WTC11 (cell line): ENCODE results near the gene GRB10. TPM values are rescaled to one million over a fixed set of nuclear protein-coding genes. Genes with fewer than 3 reads are reported as not detected.
"Not testable (repeated sequence)": the region's sequence is repeated elsewhere in the genome, so short reads cannot be mapped to it uniquely, and the experiment has no call there.

Experiments used
- ATAC-seq: fragments of 200-7000 bp; cut with Tn5 transposase; 2 replicates; pipeline ENCODE4 v1.10.0; 2021; ENCODE audit warnings: mild to moderate bottlenecking, moderate library complexity
- CTCF ChIA-PET: fragments of 300-600 bp; sonication (Branson Sonifier 250); formaldehyde crosslinking; loops from one replicate; lab custom pipeline; 2021; ENCODE audit warnings: antibody characterized with exemption; lab: Charles Lee
- POLR2A ChIA-PET: fragments of 350-600 bp; sonication (Branson Sonifier 250); formaldehyde crosslinking; loops from one replicate; lab custom pipeline; 2021; ENCODE audit warnings: antibody characterized with exemption; lab: Charles Lee
- DNase-seq: peaks from one replicate; pipeline ENCODE4 v3.0.0; 2021; ENCODE audit warnings: low spot score
- H3K27ac Mint-ChIP-seq: 2 replicates; pipeline ENCODE4 v1.8.0; 2021; ENCODE audit warnings: mixed read lengths
- H3K27me3 Mint-ChIP-seq: 2 replicates; pipeline ENCODE4 v1.8.0; 2021; ENCODE audit warnings: low read depth, mild to moderate bottlenecking, moderate library complexity, mixed read lengths
- H3K36me3 Mint-ChIP-seq: 2 replicates; pipeline ENCODE4 v1.8.0; 2021; ENCODE audit warnings: mixed read lengths
- H3K4me1 Mint-ChIP-seq: 2 replicates; pipeline ENCODE4 v1.8.0; 2022; ENCODE audit warnings: mixed read lengths
- H3K4me3 Mint-ChIP-seq: 2 replicates; pipeline ENCODE4 v1.8.0; 2021; ENCODE audit warnings: mild to moderate bottlenecking, moderate library complexity, mixed read lengths
- H3K9me3 Mint-ChIP-seq: 2 replicates; pipeline ENCODE4 v1.8.0; 2021; ENCODE audit warnings: mixed read lengths
- ATF1 ChIP-seq: sonication (generic); formaldehyde crosslinking; IDR thresholded peaks from 2 replicates; pipeline ENCODE4 v1.8.1; 2023; ENCODE audit warnings: mild to moderate bottlenecking, moderate library complexity, missing genetic modification reagents
- ATF3 ChIP-seq: sonication (generic); formaldehyde crosslinking; conservative IDR thresholded peaks from 2 replicates; pipeline ENCODE4 v1.8.1; 2022; ENCODE audit warnings: mild to moderate bottlenecking, missing genetic modification reagents
- ATF6 ChIP-seq: sonication (generic); formaldehyde crosslinking; IDR thresholded peaks from 2 replicates; pipeline ENCODE4 v1.8.1; 2023; ENCODE audit warnings: mild to moderate bottlenecking, missing genetic modification reagents
- CREM ChIP-seq: sonication (generic); formaldehyde crosslinking; IDR thresholded peaks from 2 replicates; pipeline ENCODE4 v1.8.1; 2022; ENCODE audit warnings: mild to moderate bottlenecking, missing genetic modification reagents, moderate library complexity
- ELF4 ChIP-seq: sonication (generic); formaldehyde crosslinking; IDR thresholded peaks from 2 replicates; pipeline ENCODE4 v1.8.1; 2022; ENCODE audit warnings: low read depth, mild to moderate bottlenecking, moderate library complexity, missing genetic modification reagents
- ERG ChIP-seq: fragments of 250-450 bp; sonication (Bioruptor Pico); IDR thresholded peaks from 2 replicates; pipeline ENCODE4 v1.8.0; 2021; ENCODE audit warnings: mild to moderate bottlenecking
- GTF2I ChIP-seq: fragments of 250-450 bp; sonication (Bioruptor Pico); conservative IDR thresholded peaks from 2 replicates; pipeline ENCODE4 v1.4.0; 2021; ENCODE audit warnings: mild to moderate bottlenecking
- IRF1 ChIP-seq: sonication (generic); formaldehyde crosslinking; IDR thresholded peaks from 2 replicates; pipeline ENCODE4 v1.8.0; 2023; ENCODE audit warnings: missing genetic modification reagents
- MYBL2 ChIP-seq: sonication (generic); formaldehyde crosslinking; IDR thresholded peaks from 2 replicates; pipeline ENCODE4 v1.8.1; 2023; ENCODE audit warnings: mild to moderate bottlenecking, moderate library complexity, missing genetic modification reagents
- NR1H2 ChIP-seq: sonication (generic); formaldehyde crosslinking; IDR thresholded peaks from 2 replicates; pipeline ENCODE4 v1.9.0; 2021; ENCODE audit warnings: mild to moderate bottlenecking, moderate library complexity, missing genetic modification reagents
- PRDM15 ChIP-seq: sonication (generic); formaldehyde crosslinking; IDR thresholded peaks from 2 replicates; pipeline ENCODE4 v1.8.0; 2022; ENCODE audit warnings: missing genetic modification reagents
- PREB ChIP-seq: sonication (generic); formaldehyde crosslinking; IDR thresholded peaks from 2 replicates; pipeline ENCODE4 v1.8.1; 2022; ENCODE audit warnings: mild to moderate bottlenecking, missing genetic modification reagents, moderate library complexity, borderline replicate concordance
- SMAD3 ChIP-seq: sonication (generic); formaldehyde crosslinking; IDR thresholded peaks from 2 replicates; pipeline ENCODE4 v1.8.0; 2022; ENCODE audit warnings: missing genetic modification reagents, mild to moderate bottlenecking, borderline replicate concordance
- SOX15 ChIP-seq: fragments of 250-450 bp; sonication (Bioruptor Pico); IDR thresholded peaks from 2 replicates; pipeline ENCODE4 v1.9.0; 2021; ENCODE audit warnings: mild to moderate bottlenecking
- SP1 ChIP-seq: sonication (generic); formaldehyde crosslinking; conservative IDR thresholded peaks from 2 replicates; pipeline ENCODE4 v1.8.1; 2022; ENCODE audit warnings: missing genetic modification reagents
- TP53 ChIP-seq: sonication (generic); formaldehyde crosslinking; IDR thresholded peaks from 2 replicates; pipeline ENCODE4 v1.8.1; 2023; ENCODE audit warnings: mild to moderate bottlenecking, missing genetic modification reagents
- USF2 ChIP-seq: sonication (generic); formaldehyde crosslinking; IDR thresholded peaks from 2 replicates; pipeline ENCODE4 v1.8.1; 2023; ENCODE audit warnings: mild to moderate bottlenecking, missing genetic modification reagents, moderate library complexity
- ZBTB43 ChIP-seq: sonication (generic); formaldehyde crosslinking; IDR thresholded peaks from 2 replicates; pipeline ENCODE4 v1.8.1; 2023; ENCODE audit warnings: mild to moderate bottlenecking, missing genetic modification reagents
- ZNF512 ChIP-seq: sonication (generic); formaldehyde crosslinking; IDR thresholded peaks from 2 replicates; pipeline ENCODE4 v1.8.1; 2022; ENCODE audit warnings: missing genetic modification reagents, borderline replicate concordance
- total RNA-seq: library from RNA; stranded (reverse); gene quantifications from 3 replicates; pipeline ENCODE4 v1.2.3, GENCODE V29; 2021

Gene GRB10
- total RNA-seq, 1 experiment from 2014 or later, result 103 TPM

- TF ChIP-seq ELF4 (CRISPR knock-in tag) (no peak), ERG (CRISPR knock-in tag) (no peak), TP53 (CRISPR knock-in tag) (no peak)
Measured at GRCh38 chr7:50577569-50577968, 205.1 kb downstream of the GRB10 start (continued).

GRCh38 chr7:50576388-50576787 lies 206.3 kb downstream of the GRB10 start:
- Mint-ChIP-seq H3K4me1 (peaks cover 10% of the 10 kb centered on the region), H3K9me3 (peaks cover 64% of the 10 kb centered on the region), H3K36me3 (peaks cover 27% of the 10 kb centered on the region)
- H3K4me3 Mint-ChIP-seq, POLR2A ChIA-PET, DNase-seq, H3K27ac Mint-ChIP-seq, H3K27me3 Mint-ChIP-seq, CTCF ChIA-PET, ATAC-seq: not testable (repeated sequence)

- DNase-seq (no peak), ATAC-seq (no peak)
- peaks cover 38% of the 10 kb centered on the region for H3K9me3 Mint-ChIP-seq
- H3K4me3 Mint-ChIP-seq, result no peak overlapping the region
- H3K27ac Mint-ChIP-seq, result no peak overlapping the region
- POLR2A ChIA-PET, result no interaction called here
- H3K4me1 Mint-ChIP-seq, result no peaks in the 10 kb centered on the region
- CTCF ChIA-PET, result no interaction called here
- no peaks in the 10 kb centered on the region for H3K27me3 Mint-ChIP-seq
- H3K36me3 Mint-ChIP-seq, result peaks cover 25% of the 10 kb centered on the region
- no peak for TF ChIP-seq CREM
- no peak for TF ChIP-seq ATF6
- TF ChIP-seq ATF1 (CRISPR knock-in tag), result no peak
- TF ChIP-seq SMAD3 (CRISPR knock-in tag), result no peak
- TF ChIP-seq PREB (CRISPR knock-in tag), result no peak
- no peak for TF ChIP-seq USF2 (CRISPR knock-in tag)
- TF ChIP-seq ZNF512, result no peak
- TF ChIP-seq PRDM15 (CRISPR knock-in tag), result no peak
- TF ChIP-seq ATF3 (CRISPR knock-in tag), result no peak
- no peak for TF ChIP-seq MYBL2 (CRISPR knock-in tag)
- no peak for TF ChIP-seq SOX15
- no peak for TF ChIP-seq ZBTB43
- no peak for TF ChIP-seq GTF2I (CRISPR knock-in tag)
- no peak for TF ChIP-seq NR1H2 (CRISPR knock-in tag)
- TF ChIP-seq IRF1 (CRISPR knock-in tag), result no peak
- no peak for TF ChIP-seq SP1
Measured at GRCh38 chr7:50567715-50568261, 214.9 kb downstream of the GRB10 start.
